Medulla oblongata (tissue), 1 donor: ENCODE data around the gene OTX2.

Source experiments
- DNase-seq: peaks from one replicate; pipeline ENCODE4 v3.0.0-alpha.2; 2015; ENCODE audit errors: extremely low spot score

OTX2 gene

DNA sequence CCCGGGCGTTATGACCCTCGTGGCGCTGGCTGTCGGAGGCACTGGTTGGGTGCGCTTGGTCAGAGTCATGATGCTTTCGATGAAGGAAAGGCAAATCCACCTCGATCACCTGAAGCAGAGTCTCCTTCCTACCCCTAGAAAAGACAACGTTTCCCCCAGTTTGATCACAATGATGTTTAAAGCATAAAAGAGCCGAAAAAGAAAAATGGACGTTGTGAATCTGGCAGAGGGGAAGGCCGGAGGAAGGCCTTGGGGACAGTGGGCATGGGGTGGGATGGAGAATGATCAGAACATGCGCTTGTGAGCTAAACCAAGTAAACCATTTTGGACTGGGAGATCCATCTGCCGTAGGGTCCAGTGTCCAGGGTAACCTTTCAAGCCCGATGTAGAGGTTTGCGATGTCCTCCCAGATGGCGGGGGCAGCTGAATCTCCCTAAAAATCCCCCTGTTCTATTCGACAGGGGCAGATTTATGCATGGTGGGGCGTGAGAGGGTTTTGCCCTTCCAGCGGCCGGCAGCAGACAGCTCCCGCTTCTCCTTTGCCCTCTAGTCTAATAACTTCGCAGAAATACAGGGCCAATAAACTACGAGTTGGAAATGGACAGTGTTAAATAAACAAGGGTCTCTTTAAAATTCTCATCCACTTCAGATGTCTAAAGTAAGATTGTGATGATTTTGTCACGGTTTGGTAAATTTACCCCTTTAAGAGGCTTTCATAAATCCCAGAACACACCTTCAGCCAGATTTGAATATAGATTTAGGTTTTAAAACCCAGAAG is 2.3 kb upstream of the OTX2 start:
- no peak for DNase-seq

DNA sequence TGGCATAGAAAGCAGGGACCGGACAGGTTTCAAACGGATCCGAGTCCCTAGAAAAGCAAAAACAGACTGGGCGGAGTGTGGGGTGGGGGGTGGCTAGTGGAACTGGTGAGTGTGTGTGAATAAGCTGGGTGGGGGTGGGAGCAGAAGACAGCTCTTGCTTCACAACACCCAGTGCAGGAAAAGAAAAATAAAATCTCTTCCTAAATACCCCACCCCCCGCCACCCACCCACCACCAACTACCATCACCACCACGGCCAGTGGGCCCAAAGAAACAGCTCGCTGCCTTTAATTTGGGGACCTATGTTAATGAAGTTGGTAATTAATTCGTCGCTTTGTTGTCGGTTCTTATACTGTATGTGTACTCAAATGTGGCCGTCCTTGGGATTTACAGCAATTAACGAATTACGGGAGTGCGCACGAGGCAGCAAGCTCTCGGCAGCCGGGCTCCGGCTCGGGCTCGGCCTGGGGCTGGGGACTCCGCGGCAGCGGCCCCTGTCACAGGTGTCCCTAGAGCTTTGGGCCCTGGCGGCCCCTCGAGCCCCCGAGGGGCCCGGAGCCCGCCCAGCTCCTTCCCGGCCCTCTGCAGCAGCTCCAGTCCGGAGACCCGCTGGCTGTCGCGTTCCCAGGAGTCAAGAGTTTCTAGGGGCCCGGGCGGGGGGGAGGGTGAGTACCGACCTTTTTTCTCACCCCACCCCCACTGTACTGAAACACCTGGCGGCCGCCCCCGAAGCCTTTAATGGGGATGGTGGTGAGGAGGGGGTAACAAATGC is 1.5 kb upstream of the OTX2 start:
- no peak for DNase-seq

DNA sequence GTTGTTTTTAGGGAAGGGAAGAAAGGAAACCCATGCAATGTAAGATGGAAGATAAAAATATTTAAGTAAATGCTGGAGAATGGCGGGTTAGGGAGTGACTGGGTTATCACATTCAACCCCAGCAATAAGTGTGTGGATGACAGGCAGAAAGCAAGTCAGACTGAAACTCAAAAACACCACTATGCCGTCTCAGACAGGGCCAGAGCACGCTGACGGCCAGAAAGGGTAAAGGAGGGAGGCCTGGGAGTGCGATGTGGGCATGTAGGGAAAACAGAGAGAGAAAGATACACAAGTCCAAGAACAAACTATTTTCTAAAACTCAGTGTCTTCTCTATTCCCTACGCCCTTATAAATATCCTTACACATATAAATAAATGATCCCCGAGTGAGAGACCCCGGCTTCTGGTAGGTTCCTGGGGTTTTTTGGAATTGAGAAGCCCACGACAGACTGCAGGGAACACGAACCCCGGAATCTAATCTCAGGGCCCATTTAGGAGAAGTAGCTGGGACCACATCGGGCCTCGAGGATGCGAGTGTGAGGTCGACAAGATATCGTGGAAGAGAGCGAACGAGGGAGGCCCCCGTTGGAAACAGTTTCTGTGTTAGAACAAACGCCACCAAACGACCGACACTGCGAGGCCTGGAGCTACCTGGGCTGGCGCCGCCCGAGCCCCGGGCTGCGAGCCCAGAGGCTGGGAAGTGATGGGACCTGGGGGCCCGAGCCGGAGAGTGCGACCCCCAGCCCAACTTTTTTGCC is 735 bp upstream of the OTX2 start:
- no peak for DNase-seq

DNA sequence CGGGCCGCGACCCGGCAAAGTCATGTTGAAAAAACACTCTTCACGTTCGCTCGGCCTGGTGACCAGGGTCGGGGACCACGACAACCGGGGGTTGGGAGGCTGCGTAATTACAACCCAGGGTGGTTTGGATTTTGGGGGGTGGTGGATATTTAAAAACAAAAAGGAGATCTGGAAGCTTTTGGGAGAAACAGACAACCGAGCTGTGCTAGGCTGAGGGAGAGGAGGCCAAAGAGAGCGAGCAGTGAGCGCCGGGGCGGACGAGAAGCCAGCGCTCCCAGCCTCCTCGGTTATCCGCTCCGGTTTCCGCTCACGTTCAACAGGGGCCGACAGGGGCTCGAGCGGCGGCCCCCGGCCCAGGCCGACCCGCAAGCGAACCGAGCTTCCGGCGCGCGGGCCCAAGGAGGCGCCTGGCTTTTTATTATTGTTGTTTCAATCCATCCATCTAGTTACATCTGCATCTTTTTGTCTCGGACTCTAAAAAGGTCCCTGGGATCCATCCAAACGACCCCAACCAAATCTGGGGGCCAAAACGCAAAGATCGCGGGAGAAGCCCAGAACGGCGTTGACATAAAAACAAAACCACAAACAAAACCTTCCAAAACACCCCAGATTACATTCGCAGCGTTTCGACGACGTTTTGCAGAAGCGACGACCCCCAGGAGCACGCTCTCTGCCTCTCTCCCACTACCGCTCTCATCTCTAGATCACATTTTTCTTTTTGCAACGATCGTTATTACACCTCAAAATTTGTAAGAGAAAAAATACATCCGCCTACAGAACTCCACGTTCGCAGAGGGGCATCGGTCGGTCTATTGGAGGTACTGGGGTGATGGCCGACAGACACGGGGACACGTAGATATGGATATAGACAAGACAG is 771 bp downstream of the OTX2 start:
- DNase-seq = no peak

DNA sequence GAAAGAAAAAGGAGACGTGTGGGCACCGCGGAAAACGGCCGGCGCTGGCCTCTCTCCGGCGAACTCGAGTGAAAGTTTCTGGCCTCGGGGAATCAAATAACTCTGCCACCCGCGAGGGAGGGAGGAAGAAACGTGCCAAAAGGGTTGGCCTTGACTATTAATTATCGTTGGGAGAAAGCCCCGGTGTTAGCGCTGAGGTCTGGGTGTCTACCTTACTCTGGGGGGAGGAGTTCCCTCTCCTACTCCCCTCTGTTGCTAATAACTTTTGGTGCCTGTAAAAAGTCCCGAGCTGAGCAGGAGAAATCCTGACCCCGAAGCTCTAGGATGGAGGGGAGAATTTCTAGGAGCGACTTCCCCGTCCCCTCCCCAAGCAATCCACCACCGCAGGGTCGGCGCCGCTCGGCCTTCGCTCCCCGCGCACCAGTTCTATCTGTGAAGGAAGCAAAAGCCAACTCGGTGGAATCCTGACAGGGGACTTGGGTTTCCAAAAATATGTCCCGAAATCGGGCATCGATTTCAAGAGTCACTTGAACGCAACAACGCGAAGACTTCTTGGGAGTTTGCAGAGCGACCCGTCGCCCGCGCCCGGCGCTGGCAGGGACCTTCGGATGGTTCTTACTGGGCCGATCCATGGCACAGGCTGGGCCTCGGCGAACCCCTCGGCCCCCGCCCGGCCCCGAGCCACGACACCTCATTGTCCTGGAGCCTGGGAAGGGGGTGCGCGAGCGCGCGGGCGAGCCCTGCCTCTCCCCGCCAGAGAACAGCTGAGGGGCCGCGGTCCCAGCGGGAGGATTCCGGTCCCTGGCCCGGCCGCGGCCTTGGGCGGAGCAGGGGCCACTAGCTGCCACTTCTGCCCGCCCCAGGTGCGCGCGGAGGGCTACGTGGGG is 1.7 kb downstream of the OTX2 start:
- no peak for DNase-seq

DNA sequence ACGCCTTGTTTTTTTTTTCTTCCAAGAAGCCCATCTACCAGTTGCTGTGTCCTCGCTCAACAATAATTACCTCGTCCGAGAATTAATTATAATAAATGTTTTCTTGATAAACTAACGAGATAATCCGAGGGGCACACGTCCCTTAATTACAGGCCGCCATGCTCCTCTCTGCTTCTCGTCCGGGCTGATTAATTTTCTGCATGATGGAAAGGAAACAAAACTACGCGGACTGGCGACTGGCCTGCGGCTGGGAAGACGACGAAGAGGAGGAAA is 2.2 kb downstream of the OTX2 start:
- no peak for DNase-seq

DNA sequence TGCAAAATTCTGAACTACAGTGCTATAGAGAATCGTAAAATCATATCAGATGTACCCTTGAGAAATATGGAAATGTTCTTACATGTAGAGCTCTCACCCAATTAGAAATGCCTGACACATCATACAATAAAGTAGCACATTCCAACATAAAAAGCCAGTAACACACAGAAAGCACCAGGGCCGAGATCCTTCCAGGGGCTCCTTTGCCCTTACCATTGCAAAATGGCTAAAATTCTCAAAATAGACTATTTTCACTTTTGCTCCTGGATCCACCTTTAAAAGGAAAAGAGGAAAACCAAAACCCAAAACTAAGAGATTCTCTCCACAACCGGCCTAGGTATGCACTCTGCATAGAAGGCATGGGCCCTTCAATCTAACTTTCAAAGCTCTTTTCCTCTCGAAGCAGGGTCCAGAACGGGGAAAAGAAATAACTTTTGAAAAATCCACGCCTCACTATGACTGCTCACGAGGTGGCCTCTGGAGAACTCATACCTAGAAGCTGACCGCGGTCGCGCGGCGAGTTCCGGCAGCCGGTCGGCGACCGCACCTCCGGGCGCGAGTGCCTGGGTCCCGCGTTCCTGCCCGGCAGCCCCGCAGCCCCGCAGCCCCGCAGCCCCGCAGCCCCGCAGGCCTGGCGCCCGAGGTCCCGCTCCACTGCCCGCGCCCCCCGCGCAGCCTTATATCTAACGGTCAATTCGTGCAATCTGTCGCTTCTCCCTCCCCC is 2.7 kb downstream of the OTX2 start:
- DNase-seq = no peak

DNA sequence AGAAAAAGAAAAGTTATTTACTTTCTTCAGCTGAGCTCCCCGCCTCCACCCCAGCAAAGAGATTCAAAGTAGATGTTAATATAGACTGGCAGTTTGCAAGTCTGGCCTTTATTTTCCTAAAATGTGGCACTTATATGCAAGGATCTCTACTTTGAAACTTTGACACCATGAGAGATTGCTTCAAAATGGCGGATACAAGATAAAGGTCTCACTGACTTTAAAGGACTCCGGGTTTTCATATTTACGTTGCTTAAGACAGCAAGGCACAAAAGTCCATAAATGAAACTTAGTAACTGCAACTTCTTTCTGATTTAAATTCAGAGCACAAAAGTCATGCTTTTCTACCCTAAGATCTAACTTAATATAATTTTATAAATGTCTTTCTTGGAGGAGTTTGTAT is 3.5 kb downstream of the OTX2 start:
- no peak for DNase-seq

DNA sequence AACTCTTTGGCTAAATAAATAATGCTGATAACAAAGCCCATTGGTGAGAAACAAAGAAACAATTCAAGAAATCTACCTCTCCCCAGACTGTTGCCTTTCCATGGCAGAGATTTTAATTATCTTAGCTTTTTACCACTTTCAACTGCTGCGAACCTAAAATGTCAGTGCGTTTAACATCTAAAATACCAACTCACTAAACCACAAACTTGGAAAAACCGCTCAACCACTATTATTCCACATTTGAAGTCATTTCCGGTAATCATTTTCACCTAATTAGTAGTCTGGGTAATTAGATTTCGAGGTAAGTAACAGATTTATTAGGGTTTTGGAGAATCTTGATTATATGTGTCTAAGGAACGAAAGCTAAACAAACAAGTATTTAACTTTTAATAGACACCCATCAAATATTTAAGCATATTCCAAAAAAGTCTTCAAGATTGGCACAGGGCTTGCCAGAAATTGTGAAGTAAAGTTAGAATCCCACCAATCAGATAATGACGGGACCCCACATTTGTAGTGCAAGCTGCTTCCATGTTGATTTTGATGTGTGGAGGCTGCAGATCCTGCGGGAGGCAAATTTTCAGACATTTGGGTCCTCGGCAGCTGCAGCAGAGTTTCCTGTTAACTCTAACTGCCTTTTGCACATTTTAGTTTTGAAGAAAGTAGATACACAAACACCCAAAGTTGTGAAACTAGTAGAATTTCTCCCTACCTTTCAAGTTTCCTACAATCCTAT is 4.1 kb downstream of the OTX2 start:
- no peak for DNase-seq

DNA sequence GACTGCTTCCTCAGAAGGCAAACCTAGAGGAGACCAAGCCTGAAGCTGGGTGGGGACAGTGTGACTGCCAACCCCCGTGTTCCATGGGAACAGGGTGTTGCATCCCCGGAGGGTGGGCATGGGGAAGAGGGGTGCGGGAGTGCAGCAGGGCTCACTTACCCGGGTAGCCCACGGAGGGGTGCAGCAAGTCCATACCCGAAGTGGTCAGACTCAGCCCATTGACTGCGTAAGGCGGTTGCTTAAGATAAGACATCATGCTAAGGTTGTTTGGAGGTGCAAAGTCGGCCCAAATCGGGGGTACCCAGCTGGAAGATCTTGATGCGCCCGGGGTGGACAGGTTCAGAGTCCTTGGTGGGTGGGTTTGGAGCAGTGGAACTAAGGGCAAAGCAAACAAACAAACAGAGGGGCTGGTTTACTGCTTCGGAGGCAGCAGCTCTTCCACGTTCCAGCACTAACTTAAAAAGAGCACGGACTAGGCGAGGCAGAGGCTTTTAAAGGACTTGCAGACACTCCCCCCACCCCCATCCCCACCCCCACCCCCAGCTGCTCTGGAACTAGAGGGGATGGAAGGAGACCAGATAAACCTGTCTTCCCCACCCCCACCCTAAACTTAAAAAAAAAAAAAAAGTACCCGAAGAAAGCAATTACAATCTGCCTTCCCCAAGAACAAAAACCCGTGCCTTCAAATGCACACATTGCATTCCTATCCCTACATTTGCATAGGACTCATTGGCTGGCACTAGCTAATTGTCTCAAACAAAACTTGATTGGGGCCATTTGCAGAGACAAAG is 4.9 kb downstream of the OTX2 start:
- DNase-seq = no peak

DNA sequence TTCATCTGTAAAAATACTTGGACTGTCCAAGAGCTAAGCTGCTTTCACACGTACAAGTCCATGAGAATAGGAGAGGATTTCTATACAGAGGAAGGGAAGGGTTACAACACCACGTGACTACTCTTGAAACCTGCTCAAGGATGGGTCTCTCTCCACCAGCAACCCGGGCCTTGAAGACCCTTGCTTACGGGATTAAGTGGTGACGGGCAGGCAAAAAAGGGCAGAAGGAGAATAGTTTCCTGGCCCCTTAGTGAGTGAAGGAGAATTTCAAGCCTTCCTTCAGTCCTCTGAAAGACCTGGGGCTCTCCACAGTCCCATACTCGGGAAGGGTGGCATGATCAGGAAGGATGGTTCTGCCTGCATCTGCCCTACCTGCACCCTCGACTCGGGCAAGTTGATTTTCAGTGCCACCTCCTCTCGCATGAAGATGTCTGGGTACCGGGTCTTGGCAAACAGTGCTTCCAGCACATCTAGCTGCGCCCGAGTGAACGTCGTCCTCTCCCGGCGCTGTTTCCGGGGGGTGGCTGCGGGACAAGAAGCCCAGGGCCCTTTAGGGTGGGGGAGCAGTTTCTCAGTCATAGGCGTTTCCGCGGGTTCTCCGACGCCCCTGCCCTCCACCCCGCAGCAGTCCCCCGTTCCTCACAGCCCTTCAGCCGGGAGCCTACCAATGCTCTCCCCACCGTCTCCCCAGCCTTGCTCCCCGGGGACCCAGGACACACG is 6.3 kb downstream of the OTX2 start:
- DNase-seq = no peak

DNA sequence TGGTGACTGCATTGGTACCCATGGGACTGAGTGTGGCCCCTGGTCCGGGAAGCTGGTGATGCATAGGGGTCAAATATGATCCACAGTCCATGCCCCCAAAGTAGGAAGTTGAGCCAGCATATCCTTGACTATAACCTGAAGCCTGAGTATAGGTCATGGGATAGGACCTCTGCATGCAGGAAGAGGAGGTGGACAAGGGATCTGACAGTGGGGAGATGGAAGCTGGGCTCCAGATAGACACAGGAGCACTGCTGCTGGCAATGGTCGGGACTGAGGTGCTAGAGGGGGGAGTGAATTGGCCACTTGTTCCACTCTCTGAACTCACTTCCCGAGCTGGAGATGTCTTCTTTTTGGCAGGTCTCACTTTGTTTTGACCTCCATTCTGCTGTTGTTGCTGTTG is 8.4 kb downstream of the OTX2 start:
- DNase-seq = no peak

DNA sequence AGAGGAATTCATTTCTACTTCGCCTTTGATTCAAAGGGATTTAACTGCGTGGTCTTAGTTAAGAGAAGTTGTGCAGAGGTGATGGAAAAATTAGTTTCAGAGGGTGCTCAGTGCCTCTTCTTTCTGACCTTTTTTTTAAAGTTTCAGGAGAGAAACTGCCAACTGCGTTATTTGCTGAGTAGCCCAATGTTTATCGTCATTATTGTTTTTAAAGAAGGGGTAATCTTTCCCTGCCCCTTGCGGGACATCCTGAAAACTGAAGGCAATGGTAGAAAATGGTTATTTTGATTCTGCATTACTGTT is 11.0 kb downstream of the OTX2 start:
- DNase-seq = no peak

DNA sequence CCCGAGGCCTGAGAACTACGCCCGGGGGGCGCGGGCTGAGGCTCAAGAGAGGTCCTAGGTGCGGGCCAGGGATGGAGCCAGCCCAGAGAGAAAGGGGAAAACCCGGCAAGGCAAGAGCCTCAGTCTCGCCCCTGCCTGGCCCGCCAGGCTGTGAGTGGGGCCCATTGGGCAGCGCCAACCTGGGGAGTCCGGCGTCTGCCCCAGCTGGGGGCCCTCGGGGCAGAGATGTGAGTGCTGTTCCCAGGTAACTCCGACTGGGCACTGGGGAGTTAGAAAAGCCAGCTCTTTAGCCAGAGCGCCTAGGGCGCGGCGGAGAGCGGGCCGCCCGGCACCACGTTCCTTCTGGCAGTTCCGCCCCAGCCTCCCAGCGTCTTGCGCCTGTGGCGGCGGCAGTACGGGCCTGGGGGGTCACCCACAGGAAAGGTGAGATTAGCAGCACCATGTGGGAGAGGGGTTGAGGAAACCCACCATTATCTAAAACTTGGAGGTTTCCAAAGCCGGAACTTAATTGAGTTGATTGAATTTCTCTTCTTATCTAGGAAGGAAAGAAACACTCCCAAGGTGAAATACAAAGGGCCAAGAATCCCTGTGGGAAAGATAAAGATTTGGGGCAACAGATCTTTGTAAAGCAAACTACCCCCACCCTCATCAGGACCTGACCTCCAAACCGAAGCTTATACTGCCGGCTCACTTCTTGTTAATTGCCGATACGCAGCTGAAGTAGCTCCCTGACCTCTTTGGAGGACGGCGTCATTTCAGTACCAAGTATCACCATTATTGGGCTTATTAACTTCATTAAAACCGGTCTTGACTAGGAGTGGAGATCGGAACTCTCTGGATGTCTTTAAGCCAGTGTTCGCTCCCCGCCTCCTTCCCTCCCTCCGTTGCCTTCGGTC is 11.6 kb downstream of the OTX2 start:
- no peak for DNase-seq

DNA sequence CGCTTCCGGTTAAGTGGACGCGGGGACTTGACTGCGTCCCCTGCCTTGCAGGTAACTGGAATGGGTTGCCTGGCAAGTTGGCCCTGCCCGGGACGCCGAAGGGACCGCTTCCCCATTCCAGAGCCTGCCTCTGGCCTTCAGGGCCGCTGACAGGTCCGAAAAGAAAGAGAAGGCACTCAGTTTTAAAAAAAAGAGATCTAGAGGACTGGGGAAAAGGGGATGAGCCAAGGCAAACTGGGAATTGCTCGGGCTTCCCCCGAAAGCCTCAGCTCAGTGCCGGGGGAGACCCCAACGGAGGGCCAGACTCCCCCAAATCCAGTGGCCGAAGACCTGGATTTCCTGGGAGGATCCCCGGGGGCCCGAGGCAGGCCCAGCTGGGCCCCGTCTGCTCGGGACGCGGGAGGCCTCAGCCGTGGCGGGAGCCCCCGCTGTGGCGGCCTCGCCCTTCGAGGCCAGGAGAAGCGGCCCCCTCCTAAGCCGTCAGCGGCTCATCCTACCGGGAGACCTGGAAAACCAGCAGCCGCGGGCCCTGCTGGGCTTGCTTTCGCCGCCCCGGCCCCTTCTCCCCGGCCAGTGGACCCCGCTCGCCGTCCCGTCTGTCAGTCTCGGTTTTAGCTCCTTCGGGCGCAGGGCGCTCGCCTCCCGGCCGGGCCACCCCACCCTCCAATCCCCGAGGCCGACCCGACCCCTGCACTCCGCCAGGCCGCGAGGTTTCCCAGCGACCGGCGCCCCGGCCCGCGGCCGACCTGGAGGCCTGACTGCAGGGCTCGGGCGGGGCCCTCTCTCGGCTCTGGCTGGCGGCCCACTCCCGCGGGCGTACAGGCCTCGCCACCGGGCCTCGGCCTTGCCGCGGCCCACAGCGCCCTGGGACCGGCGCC is 12.5 kb downstream of the OTX2 start:
- no peak for DNase-seq

DNA sequence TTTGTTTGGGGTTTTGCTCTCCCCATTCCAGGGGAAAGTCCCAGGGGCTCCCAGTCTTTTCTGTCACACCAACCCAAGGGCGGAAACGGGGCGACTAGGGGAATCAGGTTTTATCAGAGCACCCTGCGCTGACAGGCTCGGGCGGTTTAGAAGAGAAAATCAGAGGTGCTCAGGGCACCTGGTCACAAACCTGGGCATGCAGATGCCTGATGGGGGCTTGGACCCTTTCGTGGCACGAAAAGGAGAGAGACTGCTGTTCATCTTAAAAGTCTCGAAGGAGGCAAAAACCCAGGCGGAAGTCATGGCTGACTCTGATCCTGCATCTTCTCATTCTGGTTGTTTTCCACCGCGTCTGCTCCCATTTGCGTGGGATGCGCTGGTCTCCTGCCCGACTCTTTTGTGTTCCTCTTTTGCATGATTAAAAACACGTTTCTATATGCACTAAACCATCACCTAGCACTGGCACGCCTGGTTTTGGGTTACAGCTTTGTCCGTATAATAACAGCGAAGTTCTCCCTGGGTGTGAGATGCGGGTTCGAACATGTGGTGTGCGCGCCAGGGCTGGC is 13.2 kb downstream of the OTX2 start:
- no peak for DNase-seq
